Measurements from ENCODE around the gene APOD. TPM values are rescaled to one million over a fixed set of nuclear protein-coding genes. Genes with fewer than 3 reads are reported as not detected.
"Not testable (repeated sequence)": the region's sequence is repeated elsewhere in the genome, so short reads cannot be mapped to it uniquely, and the experiment has no call there.

APOD gene
- total RNA-seq, 1 donor from 2014 or later: not detected

DNA sequence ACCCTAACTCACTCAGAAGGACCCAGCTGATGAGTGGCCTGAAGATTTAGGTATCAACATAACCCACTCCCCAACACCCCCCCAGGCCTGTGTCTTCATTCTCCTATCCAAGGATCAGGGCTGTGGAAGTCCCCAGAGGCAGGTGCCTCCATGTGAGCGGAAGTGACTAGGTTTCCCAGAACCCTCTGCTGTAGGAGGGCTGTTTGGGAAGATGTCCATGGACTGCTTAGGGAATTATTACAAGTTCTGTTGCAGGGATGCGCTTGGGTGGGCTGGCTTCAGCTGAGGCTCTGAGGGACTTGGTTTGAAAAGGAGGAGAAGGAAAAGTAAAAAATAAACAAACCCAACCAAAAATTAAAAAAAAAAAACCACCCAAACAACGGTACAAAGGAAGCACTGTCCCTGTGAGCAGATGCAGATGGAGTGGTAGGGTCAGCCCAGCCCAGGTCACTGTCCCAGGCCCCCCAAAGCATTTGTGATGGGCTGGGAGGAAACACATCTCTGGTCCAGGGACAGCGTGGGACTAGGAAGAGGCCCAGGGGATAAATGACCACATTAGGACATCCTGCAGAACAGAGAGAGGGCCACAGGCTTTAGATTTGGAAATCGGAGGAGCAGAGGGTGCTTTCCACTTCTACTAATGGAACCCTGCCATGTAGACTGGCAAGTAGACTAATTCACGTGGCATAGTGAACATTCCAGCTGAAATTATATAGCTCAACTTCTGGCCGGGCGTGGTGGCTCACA is 12.2 kb upstream of the APOD start:
- TF ChIP-seq, protein P1, sequence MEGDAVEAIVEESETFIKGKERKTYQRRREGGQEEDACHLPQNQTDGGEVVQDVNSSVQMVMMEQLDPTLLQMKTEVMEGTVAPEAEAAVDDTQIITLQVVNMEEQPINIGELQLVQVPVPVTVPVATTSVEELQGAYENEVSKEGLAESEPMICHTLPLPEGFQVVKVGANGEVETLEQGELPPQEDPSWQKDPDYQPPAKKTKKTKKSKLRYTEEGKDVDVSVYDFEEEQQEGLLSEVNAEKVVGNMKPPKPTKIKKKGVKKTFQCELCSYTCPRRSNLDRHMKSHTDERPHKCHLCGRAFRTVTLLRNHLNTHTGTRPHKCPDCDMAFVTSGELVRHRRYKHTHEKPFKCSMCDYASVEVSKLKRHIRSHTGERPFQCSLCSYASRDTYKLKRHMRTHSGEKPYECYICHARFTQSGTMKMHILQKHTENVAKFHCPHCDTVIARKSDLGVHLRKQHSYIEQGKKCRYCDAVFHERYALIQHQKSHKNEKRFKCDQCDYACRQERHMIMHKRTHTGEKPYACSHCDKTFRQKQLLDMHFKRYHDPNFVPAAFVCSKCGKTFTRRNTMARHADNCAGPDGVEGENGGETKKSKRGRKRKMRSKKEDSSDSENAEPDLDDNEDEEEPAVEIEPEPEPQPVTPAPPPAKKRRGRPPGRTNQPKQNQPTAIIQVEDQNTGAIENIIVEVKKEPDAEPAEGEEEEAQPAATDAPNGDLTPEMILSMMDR (conservative IDR thresholded peaks at IDR 0.05; ENCODE audit: low read depth, low read length): no peak
- H3K4me3 ChIP-seq (ENCODE audit: low read depth, low read length): no peak overlapping the region
- no peak for DNase-seq (ENCODE audit: low read depth)

DNA sequence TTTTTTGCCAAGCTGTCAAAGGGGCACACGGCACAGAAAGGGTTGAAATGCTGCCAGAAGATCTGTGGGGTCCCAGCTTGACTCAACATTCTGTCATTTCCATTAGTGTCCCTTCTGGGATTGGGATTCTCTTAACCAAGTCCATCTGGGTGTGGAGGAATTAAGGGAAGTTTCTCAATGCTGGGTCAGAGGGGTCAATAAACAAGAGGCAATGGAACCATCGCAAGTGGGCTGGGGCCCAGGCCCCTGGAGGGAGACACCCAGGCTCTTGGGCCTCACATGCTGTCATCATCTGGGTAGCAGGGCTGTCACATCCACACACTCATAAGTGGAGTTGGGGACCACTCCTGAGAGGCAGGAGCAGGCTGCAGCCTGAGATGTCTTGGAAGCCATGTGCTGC is 8.1 kb upstream of the APOD start:
- TF ChIP-seq, protein P1 (conservative IDR thresholded peaks at IDR 0.05; ENCODE audit: low read depth, low read length): no peak
- DNase-seq (ENCODE audit: low read depth): no peak
- no peak overlapping the region for H3K4me3 ChIP-seq (ENCODE audit: low read depth, low read length)

DNA sequence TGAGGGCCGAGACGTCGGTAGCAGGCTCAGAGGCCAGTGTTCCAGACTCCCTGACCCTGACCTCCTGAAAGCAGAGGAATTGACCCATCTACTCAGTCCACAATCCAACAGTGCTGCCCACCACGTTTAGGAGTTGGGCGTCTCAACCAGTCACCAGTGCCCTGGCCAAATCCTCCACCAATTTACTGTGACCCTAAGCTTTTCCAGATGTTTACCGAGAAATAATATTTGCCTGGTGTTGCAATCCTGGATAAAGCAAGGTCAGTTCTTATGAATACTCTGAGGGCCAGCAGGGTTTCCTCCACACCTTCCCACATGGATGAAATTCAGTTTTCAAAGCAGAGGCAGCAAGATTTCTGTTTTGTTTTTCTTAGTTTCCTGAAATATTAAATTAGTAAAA is 7.5 kb upstream of the APOD start:
- no peak overlapping the region for H3K4me3 ChIP-seq (ENCODE audit: low read depth, low read length)
- TF ChIP-seq, protein P1 (conservative IDR thresholded peaks at IDR 0.05; ENCODE audit: low read depth, low read length): no peak
- no peak for DNase-seq (ENCODE audit: low read depth)

DNA sequence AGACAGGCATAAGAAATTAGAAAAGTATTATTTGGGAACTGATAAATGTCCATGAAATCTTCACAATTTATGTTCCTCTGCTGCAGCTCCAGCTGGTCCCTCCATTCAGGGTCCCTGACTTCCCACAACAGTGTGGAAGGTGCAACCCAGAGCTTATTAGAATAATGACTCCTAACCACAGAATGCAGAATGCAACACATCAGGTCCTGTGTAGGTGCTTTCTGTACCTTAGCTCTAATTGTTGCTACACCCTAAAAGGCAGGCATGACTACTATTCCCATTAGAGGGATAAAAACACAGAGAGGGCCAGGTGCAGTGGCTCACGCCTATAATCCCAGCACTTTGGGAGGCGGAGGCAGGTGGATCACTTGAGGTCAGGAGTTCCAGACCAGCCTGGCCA is 6.6 kb upstream of the APOD start:
- DNase-seq (ENCODE audit: low read depth); H3K4me3 ChIP-seq (ENCODE audit: low read depth, low read length): not testable (repeated sequence)

DNA sequence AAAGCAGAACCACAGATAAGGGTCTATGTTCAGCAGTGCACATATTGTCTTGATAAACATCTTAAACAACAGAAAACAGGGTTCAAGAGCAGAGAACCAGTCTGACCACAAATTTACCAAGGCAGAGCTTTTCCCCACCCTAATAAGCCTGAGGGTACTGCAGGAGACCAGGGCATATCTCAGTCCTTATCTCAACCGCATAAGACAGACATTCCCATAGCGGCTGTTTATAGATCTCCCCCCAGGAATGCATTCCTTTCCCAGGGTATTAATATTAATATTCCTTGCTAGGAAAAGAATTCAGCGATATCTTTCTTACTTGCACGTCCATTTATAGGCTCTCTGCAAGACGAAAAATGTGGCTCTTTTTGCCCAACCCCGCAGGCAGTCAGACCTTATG is 6.1 kb upstream of the APOD start:
- H3K4me3 ChIP-seq (ENCODE audit: low read depth, low read length); DNase-seq (ENCODE audit: low read depth): not testable (repeated sequence)

DNA sequence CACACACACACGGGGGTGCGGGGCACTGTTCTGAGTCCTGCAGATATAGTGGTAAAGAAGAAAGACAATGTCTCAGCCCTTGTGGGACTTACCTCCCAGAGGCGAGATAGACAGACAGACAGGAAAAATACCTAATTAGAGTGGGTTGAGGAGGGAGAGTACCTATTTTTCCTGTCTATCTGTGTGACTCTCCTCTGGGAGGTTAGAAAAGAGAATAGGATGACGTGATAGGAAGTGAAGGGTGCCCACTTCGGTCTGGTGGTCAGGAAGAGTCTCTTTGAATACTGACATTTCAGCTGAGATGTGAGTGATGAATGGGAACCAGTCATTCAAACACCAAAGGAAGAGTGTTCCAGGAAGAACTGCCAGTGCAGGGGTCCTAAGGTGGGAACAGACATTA is 4.1 kb upstream of the APOD start:
- no peak overlapping the region for H3K4me3 ChIP-seq (ENCODE audit: low read depth, low read length)
- TF ChIP-seq, protein P1 (conservative IDR thresholded peaks at IDR 0.05; ENCODE audit: low read depth, low read length): no peak
- DNase-seq (ENCODE audit: low read depth): no peak

DNA sequence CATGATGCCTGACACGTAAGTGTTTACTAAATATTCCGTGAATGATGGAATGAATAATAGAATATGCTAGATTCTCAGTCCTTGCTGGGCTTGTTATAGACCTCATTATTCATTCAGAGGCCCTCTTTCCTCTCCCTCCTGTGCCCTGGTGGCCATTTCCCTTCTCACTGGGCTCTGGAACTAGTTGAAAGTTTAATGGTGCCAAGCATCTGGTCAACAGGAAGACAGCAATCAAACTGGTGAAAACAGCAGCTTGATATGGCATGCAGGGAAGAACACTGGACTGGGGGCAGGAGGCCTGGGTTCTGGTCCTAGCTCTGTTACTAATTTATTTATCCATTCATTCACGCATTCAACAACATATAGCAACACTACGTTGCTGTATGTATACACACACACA is 3.7 kb upstream of the APOD start:
- DNase-seq (ENCODE audit: low read depth): no peak
- TF ChIP-seq, protein P1 (conservative IDR thresholded peaks at IDR 0.05; ENCODE audit: low read depth, low read length): no peak
- H3K4me3 ChIP-seq (ENCODE audit: low read depth, low read length): no peak overlapping the region

DNA sequence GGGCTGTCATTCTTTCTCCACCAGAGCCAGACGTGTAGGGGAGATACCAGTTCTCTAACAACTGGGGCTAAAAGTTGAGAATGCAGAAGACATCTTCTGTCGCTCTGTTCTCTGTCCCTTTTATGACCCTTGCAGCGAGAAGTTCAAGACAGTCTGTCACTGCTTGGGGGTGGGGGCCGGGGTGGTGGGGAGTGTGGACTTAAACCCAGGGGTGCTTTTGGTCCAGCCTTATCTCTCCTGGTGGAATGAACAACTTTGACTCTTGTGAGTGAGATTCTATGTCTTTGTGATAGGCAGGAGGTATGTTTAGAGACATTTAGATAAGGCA is 767 bp upstream of the APOD start:
- TF ChIP-seq, protein P1 (conservative IDR thresholded peaks at IDR 0.05; ENCODE audit: low read depth, low read length): no peak
- no peak overlapping the region for H3K4me3 ChIP-seq (ENCODE audit: low read depth, low read length)
- DNase-seq (ENCODE audit: low read depth): no peak

All from epithelial cell of proximal tubule (primary cell).